Smooth muscle cell (in vitro differentiated cells): ENCODE results near the gene CCDC92. TPM values are rescaled to one million over a fixed set of nuclear protein-coding genes. Genes with fewer than 3 reads are reported as not detected.
"Not testable (repeated sequence)": the region's sequence is repeated elsewhere in the genome, so short reads cannot be mapped to it uniquely, and the experiment has no call there.

ENCODE experiments used
- DNase-seq: peaks from one replicate; lab custom pipeline; 2025; ENCODE audit not compliant: unreplicated experiment; lab: John Stamatoyannopoulos, UW
- H2AFZ ChIP-seq: fragments of 200-600 bp; sonication (generic); 2 replicates; pipeline ENCODE4 v1.6.0; 2016; ENCODE audit warnings: antibody characterized with exemption, low read depth, mild to moderate bottlenecking
- H3F3A ChIP-seq: fragments of 200-600 bp; sonication (generic); 2 replicates; pipeline ENCODE4 v1.6.0; 2017; ENCODE audit warnings: antibody characterized with exemption, low read depth
- H3K27ac ChIP-seq: fragments of 200-600 bp; sonication (generic); 2 replicates; pipeline ENCODE4 v1.5.1; 2016; ENCODE audit warnings: low read depth, mild to moderate bottlenecking
- H3K27me3 ChIP-seq: fragments of 200-600 bp; sonication (generic); 2 replicates; pipeline ENCODE4 v1.6.1; 2016; ENCODE audit warnings: low read depth, mild to moderate bottlenecking
- H3K36me3 ChIP-seq: fragments of 200-600 bp; sonication (generic); 2 replicates; pipeline ENCODE4 v1.5.1; 2016; ENCODE audit warnings: low read depth
- H3K4me1 ChIP-seq: fragments of 200-600 bp; sonication (generic); 2 replicates; pipeline ENCODE4 v1.5.1; 2016; ENCODE audit warnings: low read depth
- H3K4me2 ChIP-seq: fragments of 200-600 bp; sonication (generic); 2 replicates; pipeline ENCODE4 v1.6.0; 2016; ENCODE audit warnings: mild to moderate bottlenecking
- H3K4me3 ChIP-seq: fragments of 200-600 bp; sonication (generic); 2 replicates; pipeline ENCODE4 v1.5.1; 2016; ENCODE audit warnings: mild to moderate bottlenecking
- H3K79me2 ChIP-seq: fragments of 200-600 bp; sonication (generic); 2 replicates; pipeline ENCODE4 v1.6.0; 2016; ENCODE audit warnings: low read depth, mild to moderate bottlenecking
- H3K9ac ChIP-seq: fragments of 200-600 bp; sonication (generic); 2 replicates; pipeline ENCODE4 v1.6.0; 2016; ENCODE audit warnings: low read depth
- H3K9me3 ChIP-seq: fragments of 200-600 bp; sonication (generic); replicated peaks from 2 replicates; pipeline ENCODE4 v1.5.1; 2016; ENCODE audit warnings: low read depth
- H4K20me1 ChIP-seq: fragments of 200-600 bp; sonication (generic); 2 replicates; pipeline ENCODE4 v1.6.0; 2016; ENCODE audit warnings: low read depth
- WGBS: methylation state at CpG from one replicate; pipeline ENCODE4 v1.1.7; 2016; ENCODE audit warnings: low lambda C conversion rate; 5-methylcytosine and 5-hydroxymethylcytosine counted together
- polyA plus RNA-seq: library from polyadenylated mRNA; unstranded; fragments of >200 nt; fragmentation: Nextera tagmentation; extraction: Ambion mirVana; gene quantifications from 2 replicates; pipeline ENCODE4 v1.2.1, GENCODE V29; 2016
- total RNA-seq: library from RNA; depleted of rRNA; stranded (reverse); fragments of >200 nt; gene quantifications from 2 replicates; pipeline ENCODE4 v1.2.3, GENCODE V29; 2014
- TF ChIP-seq, protein P1 (sequence below): fragments of 200-600 bp; sonication (generic); IDR thresholded peaks from 2 replicates; pipeline ENCODE4 v1.5.1; 2017; ENCODE audit warnings: borderline replicate concordance, mild to moderate bottlenecking, antibody characterized with exemption; ENCODE audit not compliant: insufficient read depth, poor library complexity, severe bottlenecking

CCDC92 gene
- total and polyA plus RNA-seq, 2 experiments from 2014 or later = 17.4 to 68.2 TPM

DNA sequence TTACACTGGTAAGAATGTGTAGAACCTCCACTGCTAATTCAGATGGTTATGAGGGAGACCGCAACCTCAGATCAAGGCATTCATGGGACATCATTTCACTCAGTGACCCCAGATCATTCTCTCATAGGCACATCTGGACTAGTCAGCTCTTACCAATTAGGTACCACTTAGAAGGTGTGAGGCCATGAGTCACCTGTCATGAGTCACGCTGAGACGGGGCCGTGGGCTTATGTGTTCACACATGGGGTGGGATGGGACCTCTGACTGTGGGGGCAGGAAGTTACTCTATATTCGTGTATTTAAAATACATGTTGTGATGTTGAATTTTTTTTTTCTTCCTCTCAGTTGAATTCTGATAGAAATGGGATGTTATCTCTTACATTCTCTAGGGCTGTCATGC, 55.9 kb downstream of the CCDC92 start:
- no peaks in the 10 kb centered on the region for H4K20me1 ChIP-seq
- no peak overlapping the region for H3K9ac ChIP-seq
- no peak overlapping the region for H3K4me3 ChIP-seq
- no peaks in the 10 kb centered on the region for H3K4me1 ChIP-seq
- no peak for DNase-seq
- peaks cover 7% of the 10 kb centered on the region for H3F3A ChIP-seq
- no peak overlapping the region for H2AFZ ChIP-seq
- no peaks in the 10 kb centered on the region for H3K9me3 ChIP-seq
- H3K27me3 ChIP-seq = no peaks in the 10 kb centered on the region
- H3K4me2 ChIP-seq = no peak overlapping the region
- H3K36me3 ChIP-seq = no peaks in the 10 kb centered on the region
- no peak overlapping the region for H3K27ac ChIP-seq
- 70% methylated on average over 5 of the region's 5 CpGs for WGBS
- no peaks in the 10 kb centered on the region for H3K79me2 ChIP-seq
- TF ChIP-seq, protein P1, sequence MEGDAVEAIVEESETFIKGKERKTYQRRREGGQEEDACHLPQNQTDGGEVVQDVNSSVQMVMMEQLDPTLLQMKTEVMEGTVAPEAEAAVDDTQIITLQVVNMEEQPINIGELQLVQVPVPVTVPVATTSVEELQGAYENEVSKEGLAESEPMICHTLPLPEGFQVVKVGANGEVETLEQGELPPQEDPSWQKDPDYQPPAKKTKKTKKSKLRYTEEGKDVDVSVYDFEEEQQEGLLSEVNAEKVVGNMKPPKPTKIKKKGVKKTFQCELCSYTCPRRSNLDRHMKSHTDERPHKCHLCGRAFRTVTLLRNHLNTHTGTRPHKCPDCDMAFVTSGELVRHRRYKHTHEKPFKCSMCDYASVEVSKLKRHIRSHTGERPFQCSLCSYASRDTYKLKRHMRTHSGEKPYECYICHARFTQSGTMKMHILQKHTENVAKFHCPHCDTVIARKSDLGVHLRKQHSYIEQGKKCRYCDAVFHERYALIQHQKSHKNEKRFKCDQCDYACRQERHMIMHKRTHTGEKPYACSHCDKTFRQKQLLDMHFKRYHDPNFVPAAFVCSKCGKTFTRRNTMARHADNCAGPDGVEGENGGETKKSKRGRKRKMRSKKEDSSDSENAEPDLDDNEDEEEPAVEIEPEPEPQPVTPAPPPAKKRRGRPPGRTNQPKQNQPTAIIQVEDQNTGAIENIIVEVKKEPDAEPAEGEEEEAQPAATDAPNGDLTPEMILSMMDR = no peak

GRCh38 chr12:123914726-123915333, 57.8 kb downstream of the CCDC92 start:
- H4K20me1 ChIP-seq = no peaks in the 10 kb centered on the region
- no peak overlapping the region for H3K4me3 ChIP-seq
- H3K27me3 ChIP-seq = no peaks in the 10 kb centered on the region
- peaks cover 7% of the 10 kb centered on the region for H3F3A ChIP-seq
- no peaks in the 10 kb centered on the region for H3K36me3 ChIP-seq
- 74% methylated on average over 20 of the region's 20 CpGs for WGBS
- no peak overlapping the region for H3K9ac ChIP-seq
- TF ChIP-seq, protein P1 = no peak
- no peak for DNase-seq
- H3K4me2 ChIP-seq = no peak overlapping the region
- H3K27ac ChIP-seq = no peak overlapping the region
- no peaks in the 10 kb centered on the region for H3K4me1 ChIP-seq
- no peak overlapping the region for H2AFZ ChIP-seq
- no peaks in the 10 kb centered on the region for H3K9me3 ChIP-seq
- no peaks in the 10 kb centered on the region for H3K79me2 ChIP-seq

- Histone ChIP-seq H3F3A (peaks cover 7% of the 10 kb centered on the region), H3K36me3 (no peaks in the 10 kb centered on the region), H3K27me3 (no peaks in the 10 kb centered on the region), H3K79me2 (no peaks in the 10 kb centered on the region), H3K9me3 (no peaks in the 10 kb centered on the region), H2AFZ (no peak overlapping the region), H3K9ac (no peak overlapping the region), H3K4me3 (no peak overlapping the region), H3K4me1 (no peaks in the 10 kb centered on the region), H4K20me1 (no peaks in the 10 kb centered on the region), H3K27ac (no peak overlapping the region), H3K4me2 (no peak overlapping the region)
- WGBS = 92% methylated on average over 24 of the region's 25 CpGs
- TF ChIP-seq, protein P1 = no peak
- DNase-seq = no peak
Observed at GRCh38 chr12:123912415-123913380, 59.9 kb downstream of the CCDC92 start.

- WGBS = 0% methylated on average over 1 of the region's 9 CpGs
Observed at GRCh38 chr12:123911672-123912409, 60.8 kb downstream of the CCDC92 start.

More at GRCh38 chr12:123911672-123912409, 60.8 kb downstream of the CCDC92 start:
- H3K27me3 ChIP-seq, DNase-seq, H3F3A ChIP-seq, H3K79me2 ChIP-seq, H3K9ac ChIP-seq, H3K9me3 ChIP-seq, H3K36me3 ChIP-seq, H3K4me2 ChIP-seq, H2AFZ ChIP-seq, H3K27ac ChIP-seq, H3K4me3 ChIP-seq, H3K4me1 ChIP-seq, H4K20me1 ChIP-seq: not testable (repeated sequence)
